Breast epithelium (tissue), 3 donors: ENCODE data around the gene AZGP1.

ENCODE experiments used
- POLR2A ChIP-seq: fragments of 450-650 bp; IDR thresholded peaks from one replicate; pipeline ENCODE4 v1.6.1; 2016; ENCODE audit warnings: antibody characterized with exemption, mild to moderate bottlenecking, moderate library complexity
- POLR2AphosphoS5 ChIP-seq, 3 donors: sonication (generic); formaldehyde crosslinking; IDR thresholded peaks; one replicate each; pipeline ENCODE4 v1.6.1; 2017; ENCODE audit warnings: antibody characterized with exemption in 3 of 3
- TF ChIP-seq, protein P1 (sequence below), 3 donors: fragments of 450-650 bp; IDR thresholded peaks; one replicate each; pipeline ENCODE4 v1.5.1; 2016 to 2017; ENCODE audit warnings: antibody characterized with exemption in 3 of 3, mild to moderate bottlenecking in 3 of 3, moderate library complexity in 3 of 3

DNA sequence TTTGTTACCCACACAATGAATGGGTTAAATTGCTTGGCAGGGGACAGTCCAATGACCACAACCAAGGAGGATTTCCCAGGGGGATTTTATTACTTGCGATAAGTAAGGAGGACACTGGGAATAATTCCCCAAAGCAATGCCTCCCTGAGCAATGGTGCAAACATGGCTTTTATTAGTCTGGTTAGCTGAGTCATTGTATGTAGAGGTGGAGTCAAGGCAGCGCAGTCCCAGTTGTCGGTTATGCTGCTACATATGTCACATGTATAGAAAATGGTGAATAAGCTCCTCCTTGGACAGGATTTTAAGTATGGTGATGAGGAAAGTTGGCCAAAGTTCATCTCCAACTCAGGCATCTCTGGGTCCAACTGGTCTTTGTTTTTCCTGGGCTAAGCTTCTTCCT, 52.6 kb downstream of the AZGP1 start:
- TF ChIP-seq, protein P1, sequence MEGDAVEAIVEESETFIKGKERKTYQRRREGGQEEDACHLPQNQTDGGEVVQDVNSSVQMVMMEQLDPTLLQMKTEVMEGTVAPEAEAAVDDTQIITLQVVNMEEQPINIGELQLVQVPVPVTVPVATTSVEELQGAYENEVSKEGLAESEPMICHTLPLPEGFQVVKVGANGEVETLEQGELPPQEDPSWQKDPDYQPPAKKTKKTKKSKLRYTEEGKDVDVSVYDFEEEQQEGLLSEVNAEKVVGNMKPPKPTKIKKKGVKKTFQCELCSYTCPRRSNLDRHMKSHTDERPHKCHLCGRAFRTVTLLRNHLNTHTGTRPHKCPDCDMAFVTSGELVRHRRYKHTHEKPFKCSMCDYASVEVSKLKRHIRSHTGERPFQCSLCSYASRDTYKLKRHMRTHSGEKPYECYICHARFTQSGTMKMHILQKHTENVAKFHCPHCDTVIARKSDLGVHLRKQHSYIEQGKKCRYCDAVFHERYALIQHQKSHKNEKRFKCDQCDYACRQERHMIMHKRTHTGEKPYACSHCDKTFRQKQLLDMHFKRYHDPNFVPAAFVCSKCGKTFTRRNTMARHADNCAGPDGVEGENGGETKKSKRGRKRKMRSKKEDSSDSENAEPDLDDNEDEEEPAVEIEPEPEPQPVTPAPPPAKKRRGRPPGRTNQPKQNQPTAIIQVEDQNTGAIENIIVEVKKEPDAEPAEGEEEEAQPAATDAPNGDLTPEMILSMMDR (IDR thresholded peaks at IDR 0.05), result no peak
- no peak for TF ChIP-seq POLR2AphosphoS5 (IDR thresholded peaks at IDR 0.05)
- no peak for TF ChIP-seq POLR2A
